ENCODE results near the gene GRIP1. TPM values are rescaled to one million over a fixed set of nuclear protein-coding genes. Genes with fewer than 3 reads are reported as not detected.

Gene GRIP1
- total RNA-seq, 1 experiment from 2014 or later, result 22.5 TPM

DNA sequence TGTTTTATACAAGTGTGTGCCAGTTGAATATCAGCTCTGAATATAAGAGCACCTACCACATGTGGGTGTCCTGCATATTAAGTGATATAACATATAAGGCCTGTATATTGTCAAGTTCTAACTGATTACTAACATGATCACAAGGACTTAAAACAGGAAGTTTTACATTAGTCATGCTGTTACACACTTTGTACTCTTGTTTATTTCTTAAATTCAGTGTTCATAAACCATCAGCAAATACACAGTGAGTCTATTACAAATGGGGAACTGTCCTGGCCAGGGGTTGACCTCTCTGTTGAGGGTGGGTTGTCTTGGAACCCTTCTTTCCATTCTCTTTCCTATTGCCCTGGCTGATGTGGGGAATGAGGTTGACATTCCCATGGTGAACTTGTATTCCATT is 357.4 kb downstream of the GRIP1 start (continued):
- TF ChIP-seq, protein P1, sequence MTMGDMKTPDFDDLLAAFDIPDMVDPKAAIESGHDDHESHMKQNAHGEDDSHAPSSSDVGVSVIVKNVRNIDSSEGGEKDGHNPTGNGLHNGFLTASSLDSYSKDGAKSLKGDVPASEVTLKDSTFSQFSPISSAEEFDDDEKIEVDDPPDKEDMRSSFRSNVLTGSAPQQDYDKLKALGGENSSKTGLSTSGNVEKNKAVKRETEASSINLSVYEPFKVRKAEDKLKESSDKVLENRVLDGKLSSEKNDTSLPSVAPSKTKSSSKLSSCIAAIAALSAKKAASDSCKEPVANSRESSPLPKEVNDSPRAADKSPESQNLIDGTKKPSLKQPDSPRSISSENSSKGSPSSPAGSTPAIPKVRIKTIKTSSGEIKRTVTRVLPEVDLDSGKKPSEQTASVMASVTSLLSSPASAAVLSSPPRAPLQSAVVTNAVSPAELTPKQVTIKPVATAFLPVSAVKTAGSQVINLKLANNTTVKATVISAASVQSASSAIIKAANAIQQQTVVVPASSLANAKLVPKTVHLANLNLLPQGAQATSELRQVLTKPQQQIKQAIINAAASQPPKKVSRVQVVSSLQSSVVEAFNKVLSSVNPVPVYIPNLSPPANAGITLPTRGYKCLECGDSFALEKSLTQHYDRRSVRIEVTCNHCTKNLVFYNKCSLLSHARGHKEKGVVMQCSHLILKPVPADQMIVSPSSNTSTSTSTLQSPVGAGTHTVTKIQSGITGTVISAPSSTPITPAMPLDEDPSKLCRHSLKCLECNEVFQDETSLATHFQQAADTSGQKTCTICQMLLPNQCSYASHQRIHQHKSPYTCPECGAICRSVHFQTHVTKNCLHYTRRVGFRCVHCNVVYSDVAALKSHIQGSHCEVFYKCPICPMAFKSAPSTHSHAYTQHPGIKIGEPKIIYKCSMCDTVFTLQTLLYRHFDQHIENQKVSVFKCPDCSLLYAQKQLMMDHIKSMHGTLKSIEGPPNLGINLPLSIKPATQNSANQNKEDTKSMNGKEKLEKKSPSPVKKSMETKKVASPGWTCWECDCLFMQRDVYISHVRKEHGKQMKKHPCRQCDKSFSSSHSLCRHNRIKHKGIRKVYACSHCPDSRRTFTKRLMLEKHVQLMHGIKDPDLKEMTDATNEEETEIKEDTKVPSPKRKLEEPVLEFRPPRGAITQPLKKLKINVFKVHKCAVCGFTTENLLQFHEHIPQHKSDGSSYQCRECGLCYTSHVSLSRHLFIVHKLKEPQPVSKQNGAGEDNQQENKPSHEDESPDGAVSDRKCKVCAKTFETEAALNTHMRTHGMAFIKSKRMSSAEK (CRISPR knock-in tag; IDR thresholded peaks at IDR 0.05; ENCODE audit: borderline replicate concordance), result no peak
- TF ChIP-seq, protein P2, sequence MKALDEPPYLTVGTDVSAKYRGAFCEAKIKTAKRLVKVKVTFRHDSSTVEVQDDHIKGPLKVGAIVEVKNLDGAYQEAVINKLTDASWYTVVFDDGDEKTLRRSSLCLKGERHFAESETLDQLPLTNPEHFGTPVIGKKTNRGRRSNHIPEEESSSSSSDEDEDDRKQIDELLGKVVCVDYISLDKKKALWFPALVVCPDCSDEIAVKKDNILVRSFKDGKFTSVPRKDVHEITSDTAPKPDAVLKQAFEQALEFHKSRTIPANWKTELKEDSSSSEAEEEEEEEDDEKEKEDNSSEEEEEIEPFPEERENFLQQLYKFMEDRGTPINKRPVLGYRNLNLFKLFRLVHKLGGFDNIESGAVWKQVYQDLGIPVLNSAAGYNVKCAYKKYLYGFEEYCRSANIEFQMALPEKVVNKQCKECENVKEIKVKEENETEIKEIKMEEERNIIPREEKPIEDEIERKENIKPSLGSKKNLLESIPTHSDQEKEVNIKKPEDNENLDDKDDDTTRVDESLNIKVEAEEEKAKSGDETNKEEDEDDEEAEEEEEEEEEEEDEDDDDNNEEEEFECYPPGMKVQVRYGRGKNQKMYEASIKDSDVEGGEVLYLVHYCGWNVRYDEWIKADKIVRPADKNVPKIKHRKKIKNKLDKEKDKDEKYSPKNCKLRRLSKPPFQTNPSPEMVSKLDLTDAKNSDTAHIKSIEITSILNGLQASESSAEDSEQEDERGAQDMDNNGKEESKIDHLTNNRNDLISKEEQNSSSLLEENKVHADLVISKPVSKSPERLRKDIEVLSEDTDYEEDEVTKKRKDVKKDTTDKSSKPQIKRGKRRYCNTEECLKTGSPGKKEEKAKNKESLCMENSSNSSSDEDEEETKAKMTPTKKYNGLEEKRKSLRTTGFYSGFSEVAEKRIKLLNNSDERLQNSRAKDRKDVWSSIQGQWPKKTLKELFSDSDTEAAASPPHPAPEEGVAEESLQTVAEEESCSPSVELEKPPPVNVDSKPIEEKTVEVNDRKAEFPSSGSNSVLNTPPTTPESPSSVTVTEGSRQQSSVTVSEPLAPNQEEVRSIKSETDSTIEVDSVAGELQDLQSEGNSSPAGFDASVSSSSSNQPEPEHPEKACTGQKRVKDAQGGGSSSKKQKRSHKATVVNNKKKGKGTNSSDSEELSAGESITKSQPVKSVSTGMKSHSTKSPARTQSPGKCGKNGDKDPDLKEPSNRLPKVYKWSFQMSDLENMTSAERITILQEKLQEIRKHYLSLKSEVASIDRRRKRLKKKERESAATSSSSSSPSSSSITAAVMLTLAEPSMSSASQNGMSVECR (CRISPR knock-in tag; IDR thresholded peaks at IDR 0.05; ENCODE audit: borderline replicate concordance), result no peak

DNA sequence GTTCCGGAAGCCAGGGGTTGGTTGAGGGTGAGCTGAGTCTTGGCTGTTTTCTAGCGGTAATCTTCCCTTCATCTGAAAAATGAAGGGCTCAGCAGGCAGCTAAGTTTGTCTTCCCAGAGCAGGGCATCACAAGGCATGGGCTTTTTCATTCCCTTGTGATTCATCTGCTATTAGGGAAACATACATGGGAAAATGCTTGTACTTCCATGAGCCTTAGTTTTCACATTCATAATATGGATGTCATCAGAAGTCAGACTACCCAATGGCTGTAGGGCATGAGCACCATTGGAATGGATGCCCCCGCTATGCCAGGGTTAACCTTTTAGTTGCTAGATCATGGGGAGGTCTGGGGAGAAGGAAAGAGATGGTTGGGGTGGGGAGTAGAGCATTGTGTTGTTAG is 357.9 kb downstream of the GRIP1 start:
- H3K27me3 Mint-ChIP-seq (ENCODE audit: low read depth), result no peaks in the 10 kb centered on the region

More for the DNA sequence above, 357.9 kb downstream of the GRIP1 start:
- ATAC-seq, result no peak
- Mint-ChIP-seq H3K36me3 (peaks cover 14% of the 10 kb centered on the region), H3K4me1 (no peaks in the 10 kb centered on the region), H3K27ac (no peak overlapping the region), H3K9me3 (no peaks in the 10 kb centered on the region), H3K4me3 (no peak overlapping the region)
- TF ChIP-seq ETV6 (CRISPR knock-in tag; IDR thresholded peaks at IDR 0.05) (no peak), ZNF423 (CRISPR knock-in tag; IDR thresholded peaks at IDR 0.05) (no peak), SOX15 (CRISPR knock-in tag; IDR thresholded peaks at IDR 0.05) (no peak), ESRRA (CRISPR knock-in tag; IDR thresholded peaks at IDR 0.05; ENCODE audit: borderline replicate concordance) (no peak), MYBL2 (CRISPR knock-in tag; IDR thresholded peaks at IDR 0.05) (no peak), TP53 (CRISPR knock-in tag; IDR thresholded peaks at IDR 0.05) (no peak)
- TF ChIP-seq, protein P3, sequence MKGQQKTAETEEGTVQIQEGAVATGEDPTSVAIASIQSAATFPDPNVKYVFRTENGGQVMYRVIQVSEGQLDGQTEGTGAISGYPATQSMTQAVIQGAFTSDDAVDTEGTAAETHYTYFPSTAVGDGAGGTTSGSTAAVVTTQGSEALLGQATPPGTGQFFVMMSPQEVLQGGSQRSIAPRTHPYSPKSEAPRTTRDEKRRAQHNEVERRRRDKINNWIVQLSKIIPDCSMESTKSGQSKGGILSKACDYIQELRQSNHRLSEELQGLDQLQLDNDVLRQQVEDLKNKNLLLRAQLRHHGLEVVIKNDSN (CRISPR knock-in tag; IDR thresholded peaks at IDR 0.05), result no peak
- TF ChIP-seq, protein P2 (CRISPR knock-in tag; IDR thresholded peaks at IDR 0.05; ENCODE audit: borderline replicate concordance), result no peak
- TF ChIP-seq, protein P4, sequence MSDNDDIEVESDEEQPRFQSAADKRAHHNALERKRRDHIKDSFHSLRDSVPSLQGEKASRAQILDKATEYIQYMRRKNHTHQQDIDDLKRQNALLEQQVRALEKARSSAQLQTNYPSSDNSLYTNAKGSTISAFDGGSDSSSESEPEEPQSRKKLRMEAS (CRISPR knock-in tag; IDR thresholded peaks at IDR 0.05), result no peak
- TF ChIP-seq, protein P5, sequence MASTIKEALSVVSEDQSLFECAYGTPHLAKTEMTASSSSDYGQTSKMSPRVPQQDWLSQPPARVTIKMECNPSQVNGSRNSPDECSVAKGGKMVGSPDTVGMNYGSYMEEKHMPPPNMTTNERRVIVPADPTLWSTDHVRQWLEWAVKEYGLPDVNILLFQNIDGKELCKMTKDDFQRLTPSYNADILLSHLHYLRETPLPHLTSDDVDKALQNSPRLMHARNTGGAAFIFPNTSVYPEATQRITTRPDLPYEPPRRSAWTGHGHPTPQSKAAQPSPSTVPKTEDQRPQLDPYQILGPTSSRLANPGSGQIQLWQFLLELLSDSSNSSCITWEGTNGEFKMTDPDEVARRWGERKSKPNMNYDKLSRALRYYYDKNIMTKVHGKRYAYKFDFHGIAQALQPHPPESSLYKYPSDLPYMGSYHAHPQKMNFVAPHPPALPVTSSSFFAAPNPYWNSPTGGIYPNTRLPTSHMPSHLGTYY (CRISPR knock-in tag; IDR thresholded peaks at IDR 0.05), result no peak
- ChIA-PET CTCF (no interaction called here), POLR2A (no interaction called here)
- no peak for DNase-seq (ENCODE audit: low spot score)

All from WTC11 (cell line).